ENCODE data around the gene SLC24A1.
A peak's percentile ranks its signal among the peaks of the same experiment; 100 is the strongest.

The SLC24A1 gene

GRCh38 chr15:65651831-65652749 lies 30.4 kb downstream of the SLC24A1 start:
- DNase-seq, result no peak
- Mint-ChIP-seq H3K4me1 (peaks cover 7 to 11% of the 10 kb centered on the region in 2 donors), H3K9me3 (no peaks in the 10 kb centered on the region), H3K27ac (peak overlapping the region; percentile 65), H3K4me3 (no peak overlapping the region), H3K27me3 (no peaks in the 10 kb centered on the region), H3K36me3 (peaks cover 42 to 59% of the 10 kb centered on the region in 2 donors)
- no peak for ATAC-seq (replicated peaks)

- H3K27me3 Mint-ChIP-seq, result no peaks in the 10 kb centered on the region
- no peaks in the 10 kb centered on the region for H3K9me3 Mint-ChIP-seq
- peaks cover 7 to 11% of the 10 kb centered on the region in 2 donors for H3K4me1 Mint-ChIP-seq
- H3K4me3 Mint-ChIP-seq, result no peak overlapping the region
- H3K27ac Mint-ChIP-seq, result peak overlapping the region; percentile 43
- DNase-seq, result no peak
- ATAC-seq (replicated peaks), result no peak
- peaks cover 40 to 53% of the 10 kb centered on the region in 2 donors for H3K36me3 Mint-ChIP-seq
Measured at GRCh38 chr15:65653341-65653740, 31.6 kb downstream of the SLC24A1 start.

GRCh38 chr15:65653801-65654521 lies 32.2 kb downstream of the SLC24A1 start:
- Mint-ChIP-seq H3K4me3 (no peak overlapping the region), H3K36me3 (peaks cover 42 to 57% of the 10 kb centered on the region in 2 donors), H3K4me1 (peaks cover 7 to 11% of the 10 kb centered on the region in 2 donors), H3K9me3 (no peaks in the 10 kb centered on the region), H3K27me3 (no peaks in the 10 kb centered on the region), H3K27ac (peak overlapping the region; percentile 84)
- no peak for ATAC-seq (replicated peaks)
- DNase-seq, result no peak

GRCh38 chr15:65655026-65655425 lies 33.3 kb downstream of the SLC24A1 start:
- no peaks in the 10 kb centered on the region for H3K27me3 Mint-ChIP-seq
- no peak overlapping the region for H3K4me3 Mint-ChIP-seq
- H3K9me3 Mint-ChIP-seq, result no peaks in the 10 kb centered on the region
- peaks cover 42 to 57% of the 10 kb centered on the region in 2 donors for H3K36me3 Mint-ChIP-seq
- ATAC-seq (replicated peaks) (no peak), DNase-seq (no peak)
- peaks cover 7 to 16% of the 10 kb centered on the region in 2 donors for H3K4me1 Mint-ChIP-seq
- H3K27ac Mint-ChIP-seq, result no peak overlapping the region

GRCh38 chr15:65655457-65655856 lies 33.7 kb downstream of the SLC24A1 start:
- DNase-seq, result no peak
- Mint-ChIP-seq H3K36me3 (peaks cover 39 to 56% of the 10 kb centered on the region in 2 donors), H3K4me3 (no peak overlapping the region), H3K27me3 (no peaks in the 10 kb centered on the region), H3K4me1 (peaks cover 6 to 14% of the 10 kb centered on the region in 2 donors), H3K27ac (peak overlapping the region; percentile 42), H3K9me3 (no peaks in the 10 kb centered on the region)
- no peak for ATAC-seq (replicated peaks)

- DNase-seq, result no peak
- Mint-ChIP-seq H3K4me3 (no peak overlapping the region), H3K27ac (peak overlapping the region; percentile 25), H3K9me3 (no peaks in the 10 kb centered on the region), H3K27me3 (no peaks in the 10 kb centered on the region), H3K4me1 (peaks cover 8 to 16% of the 10 kb centered on the region in 2 donors), H3K36me3 (peaks cover 14 to 39% of the 10 kb centered on the region in 2 donors)
- peak; percentile 58 to 63 for ATAC-seq (replicated peaks)
Measured at GRCh38 chr15:65659502-65660052, 37.8 kb downstream of the SLC24A1 start.

GRCh38 chr15:65660927-65661326 lies 39.2 kb downstream of the SLC24A1 start:
- H3K27ac Mint-ChIP-seq, result no peak overlapping the region
- H3K36me3 Mint-ChIP-seq, result peaks cover 17 to 40% of the 10 kb centered on the region in 2 donors
- H3K4me1 Mint-ChIP-seq, result peaks cover 8 to 16% of the 10 kb centered on the region in 2 donors
- ATAC-seq (replicated peaks), result no peak
- no peak for DNase-seq
- no peak overlapping the region for H3K4me3 Mint-ChIP-seq
- H3K9me3 Mint-ChIP-seq, result no peaks in the 10 kb centered on the region
- no peaks in the 10 kb centered on the region for H3K27me3 Mint-ChIP-seq

- H3K27ac Mint-ChIP-seq, result peak overlapping the region; percentile 62
- H3K36me3 Mint-ChIP-seq, result peaks cover 21 to 45% of the 10 kb centered on the region in 2 donors
- peaks cover 8 to 16% of the 10 kb centered on the region in 2 donors for H3K4me1 Mint-ChIP-seq
- DNase-seq, result peak; percentile 15
- no peaks in the 10 kb centered on the region for H3K9me3 Mint-ChIP-seq
- H3K27me3 Mint-ChIP-seq, result no peaks in the 10 kb centered on the region
- ATAC-seq (replicated peaks), result peak; percentile 74 to 89
- H3K4me3 Mint-ChIP-seq, result no peak overlapping the region
Measured at GRCh38 chr15:65663521-65663920, 41.8 kb downstream of the SLC24A1 start.

GRCh38 chr15:65666257-65666656 lies 44.5 kb downstream of the SLC24A1 start:
- Mint-ChIP-seq H3K9me3 (no peaks in the 10 kb centered on the region), H3K27me3 (no peaks in the 10 kb centered on the region), H3K4me3 (no peak overlapping the region), H3K4me1 (peaks cover 4 to 7% of the 10 kb centered on the region in 2 donors), H3K27ac (peak overlapping the region; percentile 81), H3K36me3 (peaks cover 22 to 42% of the 10 kb centered on the region in 2 donors)
- DNase-seq (no peak), ATAC-seq (replicated peaks) (no peak)

GRCh38 chr15:65675551-65675950 lies 53.8 kb downstream of the SLC24A1 start:
- H3K9me3 Mint-ChIP-seq, result no peaks in the 10 kb centered on the region
- no peaks in the 10 kb centered on the region for H3K27me3 Mint-ChIP-seq
- DNase-seq, result no peak
- no peak overlapping the region for H3K27ac Mint-ChIP-seq
- no peak for ATAC-seq (replicated peaks)
- H3K4me1 Mint-ChIP-seq, result peaks cover 0 to 2% of the 10 kb centered on the region in 2 donors
- peaks cover 14 to 21% of the 10 kb centered on the region in 2 donors for H3K36me3 Mint-ChIP-seq
- H3K4me3 Mint-ChIP-seq, result no peak overlapping the region

GRCh38 chr15:65676123-65676522 lies 54.4 kb downstream of the SLC24A1 start:
- no peak for ATAC-seq (replicated peaks)
- H3K27ac Mint-ChIP-seq, result no peak overlapping the region
- no peak overlapping the region for H3K4me3 Mint-ChIP-seq
- no peak for DNase-seq
- H3K36me3 Mint-ChIP-seq, result peaks cover 16 to 26% of the 10 kb centered on the region in 2 donors
- H3K27me3 Mint-ChIP-seq, result no peaks in the 10 kb centered on the region
- H3K9me3 Mint-ChIP-seq, result no peaks in the 10 kb centered on the region
- peaks cover 0 to 2% of the 10 kb centered on the region in 2 donors for H3K4me1 Mint-ChIP-seq

GRCh38 chr15:65680544-65680943 lies 58.8 kb downstream of the SLC24A1 start:
- DNase-seq (no peak), ATAC-seq (replicated peaks) (no peak)
- Mint-ChIP-seq H3K27ac (no peak overlapping the region), H3K9me3 (no peaks in the 10 kb centered on the region), H3K36me3 (peaks cover 14 to 22% of the 10 kb centered on the region in 2 donors), H3K4me3 (no peak overlapping the region), H3K27me3 (no peaks in the 10 kb centered on the region), H3K4me1 (peaks cover 2 to 11% of the 10 kb centered on the region in 2 donors)

- Mint-ChIP-seq H3K4me1 (peaks cover 2 to 11% of the 10 kb centered on the region in 2 donors), H3K27ac (peak overlapping the region; percentile 72), H3K4me3 (no peak overlapping the region), H3K36me3 (peaks cover 17 to 31% of the 10 kb centered on the region in 2 donors), H3K9me3 (no peaks in the 10 kb centered on the region), H3K27me3 (no peaks in the 10 kb centered on the region)
- no peak for DNase-seq
- no peak for ATAC-seq (replicated peaks)
Measured at GRCh38 chr15:65682404-65682911, 60.7 kb downstream of the SLC24A1 start.

- H3K27me3 Mint-ChIP-seq, result no peaks in the 10 kb centered on the region
- no peaks in the 10 kb centered on the region for H3K9me3 Mint-ChIP-seq
- H3K36me3 Mint-ChIP-seq, result peaks cover 41 to 58% of the 10 kb centered on the region in 2 donors
- H3K4me1 Mint-ChIP-seq, result peaks cover 1 to 11% of the 10 kb centered on the region in 2 donors
- ATAC-seq (replicated peaks), result no peak
- no peak overlapping the region for H3K4me3 Mint-ChIP-seq
- no peak for DNase-seq
- no peak overlapping the region for H3K27ac Mint-ChIP-seq
Measured at GRCh38 chr15:65688462-65688861, 66.7 kb downstream of the SLC24A1 start.

All from stimulated activated naive B cell treated with anti-CD40 and anti-IgM and Interleukin-4, amounts not matched to agents 10 μg/mL and 1 μg/mL and 100 μg/mL, for 72 hours (primary cell).